Measurements from ENCODE around the gene PFDN4. TPM values are rescaled to one million over a fixed set of nuclear protein-coding genes. Genes with fewer than 3 reads are reported as not detected.

The PFDN4 gene
- total RNA-seq, 4 donors from 2014 or later = 46.4 to 72.7 (median 54.2) TPM

DNA sequence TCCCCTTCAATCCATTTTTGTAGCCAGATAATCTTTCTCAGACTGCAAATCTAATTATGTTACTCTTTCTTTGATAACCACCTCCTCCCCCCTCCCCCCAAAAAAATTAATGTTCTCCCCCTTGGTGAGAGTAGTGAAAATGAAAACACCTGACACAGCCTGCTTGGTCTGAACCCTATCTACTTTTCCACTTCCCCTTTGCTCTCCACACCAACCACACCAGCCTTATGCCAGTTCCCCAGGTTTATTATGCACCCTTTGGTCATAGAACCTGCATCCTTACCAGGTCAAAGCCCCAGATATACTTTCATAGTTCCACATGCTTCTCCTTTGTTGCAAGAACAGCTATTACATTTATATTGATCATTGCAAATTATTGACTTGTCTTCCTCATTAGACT lies 19.4 kb downstream of the PFDN4 start:
- ATAC-seq (ENCODE audit: low FRiP score) (no peak), DNase-seq (ENCODE audit: low spot score) (no peak)
- TF ChIP-seq, protein P1, sequence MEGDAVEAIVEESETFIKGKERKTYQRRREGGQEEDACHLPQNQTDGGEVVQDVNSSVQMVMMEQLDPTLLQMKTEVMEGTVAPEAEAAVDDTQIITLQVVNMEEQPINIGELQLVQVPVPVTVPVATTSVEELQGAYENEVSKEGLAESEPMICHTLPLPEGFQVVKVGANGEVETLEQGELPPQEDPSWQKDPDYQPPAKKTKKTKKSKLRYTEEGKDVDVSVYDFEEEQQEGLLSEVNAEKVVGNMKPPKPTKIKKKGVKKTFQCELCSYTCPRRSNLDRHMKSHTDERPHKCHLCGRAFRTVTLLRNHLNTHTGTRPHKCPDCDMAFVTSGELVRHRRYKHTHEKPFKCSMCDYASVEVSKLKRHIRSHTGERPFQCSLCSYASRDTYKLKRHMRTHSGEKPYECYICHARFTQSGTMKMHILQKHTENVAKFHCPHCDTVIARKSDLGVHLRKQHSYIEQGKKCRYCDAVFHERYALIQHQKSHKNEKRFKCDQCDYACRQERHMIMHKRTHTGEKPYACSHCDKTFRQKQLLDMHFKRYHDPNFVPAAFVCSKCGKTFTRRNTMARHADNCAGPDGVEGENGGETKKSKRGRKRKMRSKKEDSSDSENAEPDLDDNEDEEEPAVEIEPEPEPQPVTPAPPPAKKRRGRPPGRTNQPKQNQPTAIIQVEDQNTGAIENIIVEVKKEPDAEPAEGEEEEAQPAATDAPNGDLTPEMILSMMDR (IDR thresholded peaks at IDR 0.05) = no peak

DNA sequence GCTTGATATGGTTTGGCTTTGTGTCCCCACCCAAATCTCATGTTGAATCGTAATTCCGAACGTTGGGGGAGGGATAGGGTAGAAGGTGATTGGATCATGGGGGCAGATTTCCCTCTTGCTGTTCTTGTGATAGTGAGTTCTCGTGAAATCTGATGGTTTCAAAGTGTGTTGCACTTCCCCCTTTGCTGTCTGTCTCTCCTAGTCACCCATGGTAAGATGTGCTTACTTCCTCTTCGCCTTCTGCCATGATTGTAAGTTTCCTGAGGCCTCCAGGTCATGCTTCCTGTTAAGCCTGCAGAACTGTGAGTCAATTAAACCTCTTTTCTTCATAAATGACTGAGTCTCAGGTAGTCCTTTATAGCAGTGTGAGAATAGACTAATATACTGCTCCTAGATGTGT lies 19.9 kb downstream of the PFDN4 start:
- ATAC-seq (ENCODE audit: low FRiP score) (no peak), DNase-seq (ENCODE audit: low spot score) (no peak)
- TF ChIP-seq, protein P1 (IDR thresholded peaks at IDR 0.05) = no peak

DNA sequence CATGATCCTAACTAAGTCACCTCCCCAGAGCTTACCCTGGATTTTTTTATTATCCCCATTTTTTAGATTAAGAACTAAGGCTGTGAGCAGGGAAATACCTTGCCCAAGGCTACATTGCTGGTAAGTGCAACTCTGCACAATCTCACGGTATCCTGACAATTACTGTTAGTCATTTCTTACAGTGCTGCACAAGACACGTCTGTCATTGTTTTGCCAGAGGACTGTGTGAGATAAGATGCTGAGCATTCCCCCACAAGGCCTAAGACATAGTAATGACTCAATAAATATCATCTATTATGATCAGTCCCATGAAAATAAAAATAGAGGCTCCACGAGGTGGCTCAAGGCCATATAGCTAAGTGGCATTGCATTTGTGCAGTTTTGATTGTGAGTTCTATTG lies 21.0 kb downstream of the PFDN4 start:
- DNase-seq (ENCODE audit: low spot score) (no peak), ATAC-seq (ENCODE audit: low FRiP score) (no peak)
- TF ChIP-seq, protein P1 (IDR thresholded peaks at IDR 0.05) = no peak

DNA sequence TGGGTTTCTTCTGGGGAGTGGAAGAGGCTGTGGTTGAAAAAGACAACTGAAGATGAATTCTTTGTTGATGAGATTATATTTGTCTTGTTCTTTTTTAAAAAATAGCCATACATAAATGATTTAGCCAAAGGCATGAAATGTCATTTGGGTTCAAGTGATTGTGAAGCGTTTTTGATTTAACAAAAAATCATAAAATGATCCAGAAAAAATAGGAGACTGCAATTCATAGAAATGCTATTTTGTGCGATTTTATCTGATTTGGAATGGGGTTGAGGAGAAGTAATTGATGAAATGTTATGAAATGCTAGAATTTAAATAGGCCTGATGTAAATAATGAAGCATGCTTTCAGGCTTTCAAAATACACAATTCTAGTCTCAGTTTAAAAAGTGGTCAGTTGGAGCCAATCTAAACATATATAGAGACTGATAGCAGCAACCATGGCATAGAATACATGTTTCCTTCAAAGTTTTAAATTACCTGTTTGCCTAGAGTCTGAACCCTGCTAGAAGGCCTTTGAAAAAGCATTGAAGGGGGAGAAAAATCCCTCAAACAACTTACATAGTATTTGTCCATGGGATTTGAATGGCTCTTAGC lies 21.8 kb downstream of the PFDN4 start:
- DNase-seq (ENCODE audit: low spot score) = no peak
- ATAC-seq (ENCODE audit: low FRiP score) = no peak
- TF ChIP-seq, protein P1 (IDR thresholded peaks at IDR 0.05) = no peak

DNA sequence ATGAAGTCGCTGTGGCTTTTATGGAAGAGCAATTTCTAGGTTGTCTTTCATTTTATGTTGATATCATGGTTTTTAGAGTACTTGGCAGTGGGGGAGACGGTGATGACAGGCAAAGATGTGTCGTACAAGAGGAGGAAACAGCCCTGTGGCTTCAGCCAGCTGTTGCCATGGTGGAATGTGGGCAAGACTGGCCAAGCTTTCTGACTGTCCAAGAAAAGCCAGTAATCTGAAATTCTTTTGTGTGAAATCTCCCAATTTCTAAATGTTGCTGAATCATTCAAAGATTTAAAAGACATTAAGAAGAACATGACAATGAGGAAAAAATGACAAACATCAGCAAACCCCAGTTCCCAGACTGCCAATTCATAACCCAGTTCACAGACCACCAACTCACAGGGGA lies 23.1 kb downstream of the PFDN4 start:
- no peak for ATAC-seq (ENCODE audit: low FRiP score)
- DNase-seq (ENCODE audit: low spot score) = no peak
- TF ChIP-seq, protein P1 (IDR thresholded peaks at IDR 0.05) = no peak

DNA sequence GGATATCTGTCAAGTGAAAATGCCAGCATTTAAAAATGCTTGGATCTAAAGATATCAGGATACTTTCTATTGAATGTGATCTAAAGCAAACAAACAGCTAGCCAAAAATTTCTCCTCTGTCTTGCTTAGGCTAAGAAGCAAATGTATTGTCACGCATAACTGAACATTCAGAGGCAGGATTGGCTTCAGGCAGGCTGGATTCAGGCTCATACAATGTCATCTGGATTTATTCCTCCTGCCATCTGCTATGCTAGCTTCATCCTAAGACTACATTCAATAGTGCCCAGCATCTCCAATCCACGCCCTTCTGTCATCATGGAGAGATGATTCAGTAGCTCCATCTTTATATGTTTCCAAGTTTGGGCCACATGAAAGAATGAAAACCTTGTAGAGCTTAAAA lies 27.1 kb downstream of the PFDN4 start:
- TF ChIP-seq, protein P1 (IDR thresholded peaks at IDR 0.05) = no peak
- DNase-seq (ENCODE audit: low spot score) = no peak
- no peak for ATAC-seq (ENCODE audit: low FRiP score)

DNA sequence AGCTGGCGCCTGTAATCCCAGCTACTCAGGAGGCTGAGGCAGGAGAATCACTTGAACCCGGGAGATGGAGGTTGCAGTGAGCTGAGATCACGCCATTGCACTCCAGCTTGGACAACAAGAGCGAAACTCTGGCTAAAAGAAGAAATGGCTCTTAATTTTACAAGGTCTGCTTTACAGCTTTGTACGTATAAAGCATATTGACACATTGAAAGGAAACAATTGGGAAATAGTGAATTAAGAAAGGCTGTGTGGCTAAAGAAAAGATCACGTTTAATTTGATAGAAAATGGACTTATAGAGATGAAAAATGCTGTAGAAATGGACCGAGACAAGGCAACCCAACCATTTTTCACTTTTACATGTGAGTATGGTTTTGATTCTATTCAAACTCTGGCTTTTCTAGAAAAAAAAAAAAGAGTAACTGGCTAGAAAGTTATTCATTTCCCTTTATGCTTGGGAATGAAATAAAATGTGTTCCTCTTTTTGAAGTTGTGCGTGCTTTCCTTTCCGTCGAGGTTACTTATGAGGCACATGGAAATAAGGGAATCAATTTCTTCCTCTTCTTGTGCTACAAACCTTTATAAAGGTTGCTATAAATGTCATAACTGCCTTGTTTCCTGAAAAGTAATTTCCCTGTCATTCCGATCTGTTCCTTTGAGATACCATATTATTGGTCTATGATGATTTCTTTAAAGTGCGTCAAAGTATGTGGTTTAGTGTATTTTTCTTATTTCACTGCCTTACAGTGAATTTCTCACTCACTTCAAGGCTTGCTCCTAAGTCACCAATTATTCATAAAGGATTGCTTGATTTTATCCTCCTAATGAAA lies 29.4 kb downstream of the PFDN4 start:
- DNase-seq (ENCODE audit: low spot score) (no peak), ATAC-seq (ENCODE audit: low FRiP score) (no peak)
- TF ChIP-seq, protein P1 (IDR thresholded peaks at IDR 0.05) = no peak

Data from omental fat pad (tissue), 4 donors.